HepG2 (cell line): Measurements from ENCODE around the gene FOXA1. TPM values are rescaled to one million over a fixed set of nuclear protein-coding genes. Genes with fewer than 3 reads are reported as not detected.

Source experiments
- DMAP1 ChIP-seq: IDR thresholded peaks from 2 replicates; pipeline ENCODE4 v1.6.1; 2016
- ETV6 ChIP-seq: sonication (generic); formaldehyde crosslinking; conservative IDR thresholded peaks from 2 replicates; pipeline ENCODE4 v1.4.0; 2020; ENCODE audit warnings: missing genetic modification reagents
- HCFC1 ChIP-seq: fragments of 150-350 bp; IDR thresholded peaks from 2 replicates; pipeline ENCODE4 v1.6.1; 2014; ENCODE audit warnings: low read depth, low read length
- ISX ChIP-seq: sonication (generic); formaldehyde crosslinking; conservative IDR thresholded peaks from 2 replicates; pipeline ENCODE4 v1.5.0; 2020; ENCODE audit warnings: missing genetic modification reagents
- KDM2A ChIP-seq: sonication (generic); formaldehyde crosslinking; IDR thresholded peaks from 2 replicates; pipeline ENCODE4 v1.4.0; 2020; ENCODE audit warnings: low read depth, missing genetic modification reagents, borderline replicate concordance
- MYC ChIP-seq: sonication (generic); formaldehyde crosslinking; IDR thresholded peaks from 2 replicates; pipeline ENCODE4 v1.9.0; 2021; ENCODE audit warnings: missing genetic modification reagents, borderline replicate concordance
- RAD51 ChIP-seq: fragments of 450-650 bp; IDR thresholded peaks from 2 replicates; pipeline ENCODE4 v1.6.1; 2016; ENCODE audit warnings: borderline replicate concordance
- REPIN1 ChIP-seq: sonication (generic); formaldehyde crosslinking; IDR thresholded peaks from 2 replicates; pipeline ENCODE4 v1.8.0; 2022; ENCODE audit warnings: missing genetic modification reagents, low read depth, mild to moderate bottlenecking, borderline replicate concordance
- SATB2 ChIP-seq: sonication (generic); formaldehyde crosslinking; IDR thresholded peaks from 2 replicates; pipeline ENCODE4 v1.5.0; 2020; ENCODE audit warnings: missing genetic modification reagents
- TEAD2 ChIP-seq: sonication (generic); formaldehyde crosslinking; IDR thresholded peaks from 2 replicates; pipeline ENCODE4 v1.9.0; 2021; ENCODE audit warnings: missing genetic modification reagents
- ZBTB8A ChIP-seq: sonication (generic); formaldehyde crosslinking; IDR thresholded peaks from 2 replicates; pipeline ENCODE4 v1.4.0; 2020; ENCODE audit warnings: mild to moderate bottlenecking, low read depth, missing genetic modification reagents, borderline replicate concordance
- ZNF124 ChIP-seq: sonication (generic); formaldehyde crosslinking; IDR thresholded peaks from 2 replicates; pipeline ENCODE4 v1.4.0; 2020; ENCODE audit warnings: missing genetic modification reagents
- ZNF24 ChIP-seq: fragments of 450-650 bp; IDR thresholded peaks from 2 replicates; pipeline ENCODE4 v1.6.1; 2017; ENCODE audit warnings: antibody characterized with exemption, mild to moderate bottlenecking
- ZNF547 ChIP-seq: sonication (generic); formaldehyde crosslinking; IDR thresholded peaks from 2 replicates; pipeline ENCODE4 v1.5.1; 2020; ENCODE audit warnings: mild to moderate bottlenecking, missing genetic modification reagents
- ZNF616 ChIP-seq: sonication (generic); formaldehyde crosslinking; IDR thresholded peaks from 2 replicates; pipeline ENCODE4 v1.5.0; 2020; ENCODE audit warnings: low read depth, mild to moderate bottlenecking, missing genetic modification reagents
- ZSCAN30 ChIP-seq: sonication (generic); formaldehyde crosslinking; IDR thresholded peaks from 2 replicates; pipeline ENCODE4 v1.5.0; 2020; ENCODE audit warnings: mild to moderate bottlenecking, missing genetic modification reagents
- polyA plus RNA-seq, 8 experiments: library from polyadenylated mRNA; depleted of rRNA in 3 of 8; stranded (reverse) in 7 of 8; unstranded in 1 of 8; fragments of >200 nt; fragmentation: Illumina TruSeq in 4 of 8; extraction: Trizol in 4 of 8; gene quantifications; 2 replicates each; pipeline versions ENCODE4 v1.2.1 to v1.2.3, GENCODE V29; 2011 to 2016; ENCODE audit warnings: low read depth in 4 of 8, missing spikeins in 1 of 8, mixed read lengths in 1 of 8; ENCODE audit not compliant: insufficient read depth in 1 of 8
- total RNA-seq, 5 experiments: library from RNA; depleted of rRNA; stranded (reverse); fragments of >200 nt; fragmentation: Illumina TruSeq; extraction: Trizol; gene quantifications; 2 replicates each; pipeline ENCODE4 v1.2.3, GENCODE V29; 2016; ENCODE audit warnings: low read depth in 1 of 5
- TF ChIP-seq, protein P1 (sequence below): sonication (generic); formaldehyde crosslinking; IDR thresholded peaks from 2 replicates; pipeline ENCODE4 v1.4.0; 2020; ENCODE audit warnings: mild to moderate bottlenecking, missing genetic modification reagents
- TF ChIP-seq, protein P2 (sequence below): fragments of 450-650 bp; IDR thresholded peaks from 2 replicates; pipeline ENCODE4 v1.6.1; 2017
- TF ChIP-seq, protein P3 (sequence below): sonication (generic); formaldehyde crosslinking; IDR thresholded peaks from 2 replicates; pipeline ENCODE4 v1.5.0; 2020; ENCODE audit warnings: missing genetic modification reagents

The FOXA1 gene
- total and polyA plus RNA-seq, 2 of the 13 experiments (the other 11 are each of a cell fraction or from before 2014, with no cell fraction given), result 43.4 to 58.6 TPM

DNA sequence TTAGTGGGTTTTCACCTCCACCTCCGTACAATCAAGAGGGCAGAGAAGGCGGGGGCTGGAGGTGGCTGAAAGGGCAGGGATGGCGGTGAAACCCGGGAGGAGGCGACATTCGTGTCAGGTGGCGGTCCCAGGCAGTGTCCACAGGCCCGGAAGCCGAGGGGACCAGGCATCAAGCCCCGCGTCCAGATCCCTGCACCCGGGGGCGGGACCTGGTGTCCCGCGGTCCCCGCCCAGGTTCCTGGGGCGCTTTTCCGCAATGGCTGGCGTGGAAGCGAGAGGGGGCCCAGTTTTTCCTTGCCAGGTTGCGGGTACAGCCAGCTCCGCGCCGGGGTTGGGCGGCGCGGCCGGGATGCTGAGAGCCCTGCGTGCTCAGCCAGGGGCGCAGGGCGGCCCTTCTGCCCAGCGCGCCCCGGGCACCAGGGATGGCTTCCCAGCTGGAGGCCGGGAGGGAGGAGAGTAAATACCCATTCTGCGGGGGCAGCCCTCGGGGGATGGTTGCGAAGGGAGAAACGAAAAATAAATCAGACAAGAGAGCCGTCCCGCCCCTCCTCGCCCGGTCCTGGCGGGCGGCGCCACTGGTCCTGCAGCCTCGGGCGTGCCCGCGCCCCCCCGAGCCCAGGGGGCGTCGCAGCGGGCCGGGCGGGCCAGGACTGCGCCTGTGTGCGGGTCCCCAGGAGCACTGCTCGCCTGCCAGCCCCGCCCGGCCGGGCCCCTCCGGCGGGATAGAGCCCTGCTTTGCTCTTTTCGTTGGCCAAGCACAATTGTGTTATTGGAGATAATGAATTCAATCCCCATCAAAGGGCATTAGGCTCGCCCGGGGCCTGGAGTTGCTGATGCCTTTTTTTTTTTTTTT lies 11.5 kb downstream of the FOXA1 start (continued):
- TF ChIP-seq, protein P1, sequence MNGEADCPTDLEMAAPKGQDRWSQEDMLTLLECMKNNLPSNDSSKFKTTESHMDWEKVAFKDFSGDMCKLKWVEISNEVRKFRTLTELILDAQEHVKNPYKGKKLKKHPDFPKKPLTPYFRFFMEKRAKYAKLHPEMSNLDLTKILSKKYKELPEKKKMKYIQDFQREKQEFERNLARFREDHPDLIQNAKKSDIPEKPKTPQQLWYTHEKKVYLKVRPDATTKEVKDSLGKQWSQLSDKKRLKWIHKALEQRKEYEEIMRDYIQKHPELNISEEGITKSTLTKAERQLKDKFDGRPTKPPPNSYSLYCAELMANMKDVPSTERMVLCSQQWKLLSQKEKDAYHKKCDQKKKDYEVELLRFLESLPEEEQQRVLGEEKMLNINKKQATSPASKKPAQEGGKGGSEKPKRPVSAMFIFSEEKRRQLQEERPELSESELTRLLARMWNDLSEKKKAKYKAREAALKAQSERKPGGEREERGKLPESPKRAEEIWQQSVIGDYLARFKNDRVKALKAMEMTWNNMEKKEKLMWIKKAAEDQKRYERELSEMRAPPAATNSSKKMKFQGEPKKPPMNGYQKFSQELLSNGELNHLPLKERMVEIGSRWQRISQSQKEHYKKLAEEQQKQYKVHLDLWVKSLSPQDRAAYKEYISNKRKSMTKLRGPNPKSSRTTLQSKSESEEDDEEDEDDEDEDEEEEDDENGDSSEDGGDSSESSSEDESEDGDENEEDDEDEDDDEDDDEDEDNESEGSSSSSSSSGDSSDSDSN (CRISPR knock-in tag), result peak; percentile 81
- TF ChIP-seq ZNF616 (CRISPR knock-in tag), result no peak; the same call in 1 of the 2 replicates
- peak; percentile 64 for TF ChIP-seq DMAP1 (CRISPR knock-in tag)
- TF ChIP-seq RAD51, result no peak
- no peak; the same call in 1 of the 2 replicates for TF ChIP-seq ETV6
- TF ChIP-seq REPIN1, result peak; percentile 23; the same call in 1 of the 2 replicates
- TF ChIP-seq KDM2A (CRISPR knock-in tag), result peak; percentile 73
- no peak for TF ChIP-seq ZNF547
- TF ChIP-seq HCFC1, result no peak
- no peak for TF ChIP-seq TEAD2 (CRISPR knock-in tag)
- TF ChIP-seq MYC (CRISPR knock-in tag), result peak; percentile 14; the same call in 1 of the 2 replicates
- no peak; the same call in 1 of the 2 replicates for TF ChIP-seq SATB2 (CRISPR knock-in tag)
- TF ChIP-seq ZNF124 (CRISPR knock-in tag), result no peak
- no peak for TF ChIP-seq ZNF24
- TF ChIP-seq ZBTB8A, result no peak
- no peak for TF ChIP-seq ZSCAN30 (CRISPR knock-in tag)
- TF ChIP-seq, protein P2, sequence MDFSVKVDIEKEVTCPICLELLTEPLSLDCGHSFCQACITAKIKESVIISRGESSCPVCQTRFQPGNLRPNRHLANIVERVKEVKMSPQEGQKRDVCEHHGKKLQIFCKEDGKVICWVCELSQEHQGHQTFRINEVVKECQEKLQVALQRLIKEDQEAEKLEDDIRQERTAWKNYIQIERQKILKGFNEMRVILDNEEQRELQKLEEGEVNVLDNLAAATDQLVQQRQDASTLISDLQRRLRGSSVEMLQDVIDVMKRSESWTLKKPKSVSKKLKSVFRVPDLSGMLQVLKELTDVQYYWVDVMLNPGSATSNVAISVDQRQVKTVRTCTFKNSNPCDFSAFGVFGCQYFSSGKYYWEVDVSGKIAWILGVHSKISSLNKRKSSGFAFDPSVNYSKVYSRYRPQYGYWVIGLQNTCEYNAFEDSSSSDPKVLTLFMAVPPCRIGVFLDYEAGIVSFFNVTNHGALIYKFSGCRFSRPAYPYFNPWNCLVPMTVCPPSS, result no peak
- TF ChIP-seq ISX, result no peak
- TF ChIP-seq, protein P3, sequence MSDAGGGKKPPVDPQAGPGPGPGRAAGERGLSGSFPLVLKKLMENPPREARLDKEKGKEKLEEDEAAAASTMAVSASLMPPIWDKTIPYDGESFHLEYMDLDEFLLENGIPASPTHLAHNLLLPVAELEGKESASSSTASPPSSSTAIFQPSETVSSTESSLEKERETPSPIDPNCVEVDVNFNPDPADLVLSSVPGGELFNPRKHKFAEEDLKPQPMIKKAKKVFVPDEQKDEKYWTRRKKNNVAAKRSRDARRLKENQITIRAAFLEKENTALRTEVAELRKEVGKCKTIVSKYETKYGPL (CRISPR knock-in tag), result no peak
